HCT116 (cell line): ENCODE results near the gene ASIC1.

ENCODE experiments used
- EZH2 ChIP-seq: fragments of 200-600 bp; sonication (generic); IDR thresholded peaks from 2 replicates; pipeline ENCODE4 v1.6.1; 2017; ENCODE audit warnings: antibody characterized with exemption, mixed run types
- POLR2A ChIP-seq: IDR thresholded peaks from 2 replicates; pipeline ENCODE4 v1.7.0; 2011; ENCODE audit warnings: borderline replicate concordance; ENCODE audit not compliant: insufficient read depth, insufficient read length; ENCODE audit errors: extremely low read depth
- SP1 ChIP-seq: IDR thresholded peaks from 2 replicates; pipeline ENCODE4 v1.6.1; 2012; ENCODE audit warnings: low read depth

GRCh38 chr12:50043854-50044253 is 13.5 kb upstream of the ASIC1 start:
- no peak for TF ChIP-seq POLR2A
- no peak for TF ChIP-seq SP1
- TF ChIP-seq EZH2: no peak
